ENCODE data around the gene SHISA5.
A peak's percentile ranks its signal among the peaks of the same experiment; 100 is the strongest.

Gene SHISA5

DNA sequence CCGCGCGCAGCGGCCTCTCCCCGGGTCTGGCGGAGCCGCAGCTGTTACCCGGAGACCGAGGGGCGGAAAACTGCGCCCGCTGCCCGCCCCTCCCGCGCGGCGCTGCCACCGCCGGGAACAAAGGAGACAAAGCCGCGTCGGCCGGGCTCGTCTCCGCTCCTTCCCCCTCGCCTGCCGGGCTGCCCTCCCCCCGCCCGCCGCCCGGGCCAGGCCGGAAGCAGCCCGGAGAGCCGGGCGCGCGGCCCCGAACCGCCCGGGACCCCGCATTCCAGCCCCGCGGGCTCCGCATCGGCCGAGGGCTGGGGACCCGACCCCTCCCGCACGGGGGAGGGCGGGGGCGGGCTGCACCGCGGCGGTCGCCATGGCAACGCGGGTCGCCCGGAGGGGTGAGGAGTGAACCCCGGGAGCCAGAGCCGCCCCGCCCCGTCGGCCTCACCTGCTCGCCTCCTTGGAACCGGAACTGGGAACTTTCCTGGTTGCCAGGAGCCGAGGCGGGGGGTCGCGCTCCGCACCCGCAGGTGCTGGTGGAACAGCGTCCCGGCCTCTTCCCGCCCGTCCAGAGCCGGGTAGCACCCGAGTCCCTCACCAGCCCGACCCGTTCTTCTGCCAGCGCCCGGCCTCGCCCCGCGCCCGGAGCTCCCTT, 74.5 kb downstream of the SHISA5 start:
- peak; percentile 83 for DNase-seq

DNA sequence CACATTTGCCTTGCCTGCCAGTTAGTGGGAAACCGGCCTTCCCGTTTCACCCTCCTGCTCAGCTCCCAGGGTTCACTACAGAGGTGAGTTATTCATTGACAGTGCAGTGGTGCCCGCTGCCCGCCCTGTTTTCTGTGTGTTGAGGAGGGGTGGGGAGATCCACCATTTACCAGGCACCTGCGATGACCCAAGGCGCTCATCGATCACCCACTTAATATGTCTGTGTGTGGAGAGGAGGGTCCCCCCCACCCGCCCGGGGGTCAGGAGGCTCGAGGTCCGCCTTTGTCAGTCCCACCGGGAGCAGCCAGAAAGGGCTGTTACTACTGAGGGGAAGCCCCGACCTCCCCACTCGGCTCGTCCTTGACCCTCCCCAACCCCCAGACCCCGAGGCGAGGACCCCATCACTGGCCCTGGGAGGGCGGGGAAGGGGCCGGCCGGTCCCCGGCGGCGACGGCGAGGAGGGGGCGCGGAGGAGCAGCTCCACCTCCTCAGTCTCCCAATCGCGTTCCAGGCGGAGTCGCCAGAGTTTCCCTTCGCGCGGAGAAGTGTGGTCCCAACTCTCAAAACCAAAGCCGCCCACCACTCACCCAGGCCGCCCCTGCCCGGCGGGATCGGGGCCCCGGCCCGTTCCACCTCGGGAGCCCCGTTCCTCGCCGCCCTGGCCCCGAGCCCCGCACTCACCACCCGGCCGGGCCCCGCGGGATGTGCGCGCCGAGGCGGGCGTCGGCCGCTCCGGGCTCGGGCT, 75.2 kb downstream of the SHISA5 start:
- DNase-seq = no peak

DNA sequence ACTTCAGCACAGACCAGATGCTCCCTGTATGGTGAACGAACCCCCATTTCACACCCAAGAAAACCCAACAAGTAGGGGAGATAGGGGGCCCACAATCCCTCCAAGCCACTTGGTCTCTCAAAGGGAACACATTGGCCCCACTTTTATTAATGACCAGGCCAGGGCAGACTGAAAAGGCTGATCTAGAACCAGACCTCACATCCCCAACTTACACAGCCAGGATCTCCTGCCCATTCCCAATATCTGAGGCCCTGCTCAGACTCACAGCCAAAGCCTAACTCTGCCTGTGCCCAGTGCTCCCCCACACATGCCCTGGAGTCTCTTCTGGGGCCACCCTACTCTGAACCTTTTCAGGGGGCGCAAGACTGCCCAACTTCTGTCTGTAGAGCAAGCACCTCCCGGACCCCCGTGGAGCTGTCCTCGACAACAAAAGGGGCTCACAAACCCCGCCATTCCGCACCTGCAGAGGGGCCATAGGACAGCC, 75.8 kb downstream of the SHISA5 start:
- no peak for DNase-seq

DNA sequence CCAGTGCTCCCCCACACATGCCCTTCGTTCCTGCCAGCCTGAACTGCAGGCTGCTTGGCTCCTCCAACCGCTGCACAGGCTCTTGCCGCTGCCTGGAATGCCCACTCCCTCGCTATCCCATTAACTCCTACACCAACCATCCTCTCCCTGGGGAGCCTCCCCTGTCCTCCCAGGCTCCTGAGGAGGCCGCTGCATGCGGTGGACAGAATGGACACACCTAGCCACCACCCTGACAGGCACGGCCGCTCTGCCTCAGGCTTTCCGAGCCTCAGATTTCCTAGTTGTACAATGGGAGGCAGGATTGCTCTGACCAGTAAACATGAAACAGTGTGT, 76.4 kb downstream of the SHISA5 start:
- DNase-seq = no peak

DNA sequence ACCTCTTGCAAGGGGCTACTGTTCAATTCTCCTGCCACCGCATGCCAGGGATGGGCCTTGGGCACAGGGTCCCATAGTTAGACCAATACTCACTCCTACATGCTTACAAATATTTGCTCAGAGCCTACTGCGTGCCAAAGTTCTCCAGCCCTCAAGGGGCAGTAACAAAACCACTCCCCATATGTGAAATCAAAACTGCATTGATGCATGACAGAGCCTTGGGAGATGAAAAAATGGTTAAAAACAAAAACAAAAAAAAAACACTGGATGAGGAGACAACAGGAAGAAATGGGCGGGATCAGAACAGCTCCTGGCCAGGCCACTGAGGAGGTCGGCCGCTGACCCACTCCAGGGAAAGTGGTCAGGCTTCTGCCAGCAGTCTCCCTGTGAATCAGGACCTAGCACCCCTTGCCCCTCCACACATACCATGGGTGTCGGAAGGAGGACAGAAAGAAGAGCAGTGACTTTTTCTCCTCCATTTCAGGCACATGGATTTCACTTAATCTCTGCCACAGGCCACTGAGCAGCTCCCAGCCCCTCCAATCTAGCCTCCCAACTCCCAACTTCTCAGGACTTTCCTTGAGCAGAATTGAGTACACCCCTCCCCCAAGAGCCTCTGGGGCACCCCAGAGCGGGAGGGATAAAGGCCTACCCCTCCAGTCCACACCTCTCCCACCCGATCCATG, 76.9 kb downstream of the SHISA5 start:
- no peak for DNase-seq

DNA sequence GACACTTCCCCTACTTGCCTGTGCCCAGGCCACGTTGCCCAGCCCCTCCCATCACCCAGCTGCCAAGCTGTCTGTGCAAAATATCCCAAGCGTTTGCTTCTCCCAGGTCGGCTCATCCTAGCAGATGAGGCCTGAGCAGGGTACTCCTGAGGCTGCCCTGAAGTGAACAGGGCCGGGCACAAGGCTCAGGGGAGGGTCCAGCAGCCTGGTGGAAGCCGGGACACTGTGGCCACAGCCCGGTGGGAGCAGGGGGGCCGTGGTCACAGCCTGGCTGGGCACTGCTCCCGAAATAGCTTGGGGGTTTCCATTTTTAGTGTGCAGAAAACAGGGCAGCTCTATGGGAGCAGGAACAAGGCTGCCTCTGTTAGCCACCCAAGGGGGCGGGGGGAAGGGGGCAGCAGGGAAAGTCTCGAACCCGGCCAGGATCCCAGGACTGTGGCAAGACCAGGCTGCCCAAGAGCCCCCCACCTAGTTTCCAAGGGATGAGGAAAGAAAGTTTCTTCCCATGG, 77.5 kb downstream of the SHISA5 start:
- no peak for DNase-seq

DNA sequence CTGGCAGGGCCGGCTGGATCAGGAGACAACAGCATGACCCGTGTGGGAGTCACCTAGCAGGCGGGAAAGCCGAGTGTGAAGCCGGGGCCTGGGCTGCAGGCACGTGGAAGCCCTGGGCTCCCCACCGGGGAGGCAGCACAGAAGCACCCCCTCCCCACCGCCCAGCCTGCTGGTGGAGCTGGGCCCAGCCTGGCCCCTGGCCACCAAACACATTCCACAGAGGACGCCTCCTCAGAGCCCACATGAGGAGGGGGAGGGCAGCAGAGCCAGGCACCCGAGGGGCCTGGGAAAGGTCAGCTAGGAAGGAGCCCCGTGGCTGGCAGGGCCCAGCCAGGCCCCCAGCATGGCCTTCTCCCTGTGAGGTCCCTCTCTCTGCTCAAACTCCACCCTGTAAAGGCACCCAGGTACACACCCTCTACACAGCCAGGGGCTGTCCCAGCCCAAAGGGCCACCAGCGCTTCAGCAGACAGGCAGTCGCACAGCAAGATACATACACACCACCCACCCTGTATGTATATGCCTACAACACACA, 78.6 kb downstream of the SHISA5 start:
- DNase-seq = no peak

DNA sequence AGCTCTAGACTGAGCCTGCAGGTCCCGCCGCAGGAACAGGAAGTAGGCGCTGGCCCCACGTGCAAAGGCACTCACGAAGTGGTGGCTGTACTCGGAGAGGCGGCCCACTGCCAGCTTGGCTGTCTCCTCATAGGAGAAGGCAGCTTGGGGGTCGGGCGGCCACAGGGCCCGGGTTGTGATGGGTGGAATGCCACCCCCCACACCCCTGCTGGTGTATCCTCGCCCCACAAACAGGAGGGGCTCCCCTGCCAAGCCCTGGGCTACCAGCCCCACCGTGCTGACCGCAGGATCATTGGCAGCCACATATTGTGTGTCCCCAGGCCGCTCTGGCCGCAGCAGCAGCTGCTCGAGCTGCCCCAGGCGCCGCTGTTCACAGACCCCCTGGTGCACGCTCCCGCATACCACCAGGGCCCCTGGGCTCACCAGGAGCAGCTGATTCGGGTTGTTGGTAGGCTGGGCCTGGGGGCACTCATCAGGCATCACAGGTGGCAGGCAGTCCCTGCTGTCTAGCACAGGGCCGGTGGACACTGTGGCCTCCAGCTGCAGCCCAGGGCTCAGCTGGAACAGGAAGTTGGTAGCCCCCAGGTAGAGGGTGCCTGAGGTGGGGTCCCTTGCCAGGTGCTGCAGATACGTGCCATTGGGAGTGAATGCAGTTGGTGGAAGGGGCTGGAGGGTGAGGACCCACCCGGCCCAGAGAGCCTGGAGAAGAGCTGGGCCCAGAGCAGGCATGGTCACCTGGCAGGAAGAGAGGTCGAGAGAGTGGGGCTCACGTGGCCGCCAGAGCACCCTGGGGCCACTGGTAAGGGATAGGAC, 79.9 kb downstream of the SHISA5 start:
- no peak for DNase-seq

DNA sequence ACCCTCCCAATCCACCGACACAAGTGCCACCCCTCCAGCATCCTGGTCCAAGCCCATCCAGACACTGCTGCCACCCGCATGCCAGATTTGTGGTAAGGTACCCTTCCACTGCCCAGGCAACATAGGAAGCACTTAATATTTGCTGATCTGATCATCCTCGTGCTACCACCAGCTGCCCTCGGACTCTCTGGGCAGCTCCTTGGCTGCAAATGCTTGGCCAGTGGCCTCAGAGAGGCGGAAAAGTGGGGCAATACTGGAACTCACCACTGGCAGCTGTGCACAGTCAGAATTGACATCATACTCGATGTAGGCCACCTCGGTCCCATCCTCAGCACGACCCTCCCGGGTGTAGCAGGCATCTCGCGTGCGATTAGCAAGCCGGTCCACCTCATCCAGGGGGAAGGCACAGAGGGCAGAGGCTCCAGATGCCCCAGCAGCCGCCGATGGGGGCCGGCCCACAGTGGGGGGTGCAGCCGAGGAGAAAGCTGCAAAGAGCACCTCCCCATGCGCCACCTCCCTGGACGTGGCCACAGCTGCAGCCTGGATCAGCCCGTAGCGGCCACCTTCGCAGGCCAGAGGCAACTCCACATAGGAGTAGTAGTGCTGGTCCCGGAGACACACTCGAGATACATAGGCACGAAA, 80.6 kb downstream of the SHISA5 start:
- DNase-seq = no peak

DNA sequence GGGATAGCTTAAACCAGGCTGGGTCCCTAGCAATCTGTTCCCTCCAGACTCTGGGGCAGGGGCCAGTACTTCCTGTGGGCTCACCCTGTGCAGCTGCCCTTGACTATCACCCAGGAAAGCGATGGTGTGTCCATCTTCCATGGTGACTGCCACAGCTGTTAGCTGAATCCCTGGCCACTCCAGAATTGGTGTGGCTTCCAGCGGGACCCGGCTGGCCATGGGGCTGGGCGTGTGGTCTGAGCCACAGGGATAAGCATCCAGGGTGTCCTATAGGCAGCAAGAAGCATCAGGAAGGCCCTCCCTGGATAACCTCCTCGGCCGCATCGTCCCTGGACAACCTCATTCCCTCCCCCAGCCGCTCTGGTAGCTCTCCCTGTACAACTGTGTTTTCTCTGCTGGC, 81.3 kb downstream of the SHISA5 start:
- DNase-seq = no peak

DNA sequence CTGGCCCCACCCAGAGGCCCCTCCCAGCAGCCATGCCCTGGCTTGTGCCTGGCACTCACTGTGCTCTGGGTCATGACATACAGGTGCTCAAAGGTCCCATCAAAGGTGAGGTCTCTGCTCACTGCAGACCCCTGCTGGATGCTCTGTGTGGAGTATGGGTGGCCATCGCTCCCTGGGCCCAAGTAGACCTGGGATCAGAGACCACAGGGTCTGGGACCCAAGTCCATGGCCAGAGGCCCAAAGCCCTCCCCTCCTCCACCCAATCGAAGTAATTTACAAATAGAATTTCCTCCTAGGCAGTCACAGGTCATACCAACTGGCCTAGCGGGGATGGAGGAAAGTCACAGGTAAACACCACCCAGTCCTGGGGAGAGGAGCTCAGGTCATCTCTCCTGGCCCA, 81.7 kb downstream of the SHISA5 start:
- DNase-seq = no peak

DNA sequence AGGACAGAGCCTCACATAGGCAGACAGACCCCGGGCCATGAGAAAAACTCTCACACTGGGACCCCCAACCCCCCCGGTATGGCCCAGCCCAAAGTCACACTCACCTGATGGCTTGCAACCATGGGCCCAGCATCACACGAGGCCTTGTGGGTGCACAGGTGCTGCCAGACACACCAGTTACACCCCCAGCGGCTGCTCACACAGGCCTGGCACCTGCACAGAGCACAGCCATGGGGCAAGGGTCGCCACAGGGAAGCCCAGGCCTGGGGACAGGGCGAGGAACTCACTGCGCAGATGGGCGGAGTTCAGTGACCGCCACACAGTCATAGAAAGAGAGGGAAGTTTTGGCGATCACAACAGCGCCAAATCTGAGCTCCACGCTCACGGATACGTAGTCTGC, 83.4 kb downstream of the SHISA5 start:
- DNase-seq = no peak

DNA sequence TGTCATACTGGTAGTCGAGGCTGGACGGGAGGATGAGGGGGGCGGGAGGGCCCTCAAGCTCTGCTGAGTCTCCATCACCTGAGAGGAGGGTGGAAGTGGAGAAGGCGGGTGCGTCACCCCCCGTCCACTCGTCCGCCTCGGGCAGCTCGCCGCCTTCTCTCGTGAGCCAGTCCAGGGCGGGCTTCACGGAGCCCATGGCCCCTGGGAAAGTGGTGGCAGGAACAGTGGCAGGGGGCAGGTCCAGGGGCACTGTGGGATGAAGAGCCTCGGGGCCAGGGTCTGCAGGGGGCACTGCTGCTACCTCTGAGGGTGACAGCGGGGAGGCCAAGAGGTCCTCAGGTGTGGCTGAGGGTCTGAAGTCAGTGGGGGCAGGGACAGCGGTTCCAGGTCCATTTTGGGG, 84.4 kb downstream of the SHISA5 start:
- DNase-seq = no peak

DNA sequence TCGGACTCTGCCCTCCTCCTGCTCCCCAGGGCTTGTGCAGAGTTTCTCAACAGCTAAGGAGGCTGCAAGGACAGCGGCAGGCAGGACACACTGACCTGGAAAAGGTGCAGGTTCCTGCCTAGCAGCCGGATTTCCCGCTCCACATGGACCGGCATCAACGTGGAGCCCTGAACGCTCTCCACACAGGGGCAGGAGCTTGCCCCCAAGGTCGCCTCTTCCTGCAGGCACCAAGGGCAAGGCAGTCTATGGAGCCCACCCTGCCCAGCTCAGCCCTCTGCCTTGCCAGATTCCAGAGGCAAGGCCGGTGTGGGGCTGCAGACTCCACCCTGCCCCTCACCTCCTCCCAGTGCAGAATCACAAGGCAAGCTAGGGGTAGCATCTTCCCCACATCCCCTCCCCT, 84.8 kb downstream of the SHISA5 start:
- DNase-seq = no peak

DNA sequence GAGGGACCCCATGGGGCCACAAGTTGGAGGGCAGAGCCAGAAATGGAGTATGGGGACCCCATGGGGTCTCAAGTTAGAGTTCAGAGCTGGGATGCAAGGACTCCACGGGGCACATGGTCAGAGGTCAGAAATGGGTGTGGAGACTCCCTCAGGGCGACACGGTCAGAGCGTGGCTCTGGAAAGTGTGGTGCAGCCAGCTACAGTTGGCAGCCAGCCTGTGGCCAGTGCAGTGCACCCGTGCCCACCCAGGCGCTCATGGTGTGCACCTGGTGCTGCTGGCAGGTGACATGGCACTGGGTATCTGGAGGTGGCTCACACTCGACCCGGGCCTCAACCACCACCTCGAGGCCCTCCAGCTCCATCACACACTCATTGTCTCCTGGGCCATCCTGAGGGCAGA, 85.3 kb downstream of the SHISA5 start:
- DNase-seq = no peak

DNA sequence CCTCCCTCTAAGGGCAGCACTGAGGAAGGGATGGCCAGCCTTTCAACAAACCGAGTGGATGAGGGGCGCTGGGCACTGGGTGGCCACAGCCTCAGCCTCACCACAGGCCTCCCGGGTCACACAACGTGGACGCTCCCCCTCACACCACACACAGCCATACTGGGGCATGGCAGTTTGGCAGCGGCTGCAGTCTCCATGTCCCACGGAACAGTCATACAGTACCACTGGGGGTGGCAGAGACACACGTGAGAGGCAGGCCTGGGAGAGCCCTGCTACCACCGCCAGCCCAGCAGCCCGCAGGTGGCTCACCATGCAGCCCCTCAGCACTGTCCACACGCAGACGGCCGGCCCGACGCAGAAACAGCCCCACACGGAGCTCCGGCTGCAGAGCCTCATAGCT, 85.8 kb downstream of the SHISA5 start:
- no peak for DNase-seq

Measured in activated CD8-positive, alpha-beta memory T cell treated with anti-CD3 and anti-CD28 coated beads for 24 hours (primary cell).